Activated gamma-delta T cell treated with anti-CD3 and anti-CD28 coated beads, Interleukin-2, amount 50 U/mL, for 16 hours (primary cell): ENCODE data around the gene DNAJC5.
"Not testable (repeated sequence)": the region's sequence is repeated elsewhere in the genome, so short reads cannot be mapped to it uniquely, and the experiment has no call there.

Experiments used
- DNase-seq: peaks from one replicate; pipeline ENCODE4 v3.0.0-alpha.2; 2020; ENCODE audit warnings: low read depth

Gene DNAJC5

DNA sequence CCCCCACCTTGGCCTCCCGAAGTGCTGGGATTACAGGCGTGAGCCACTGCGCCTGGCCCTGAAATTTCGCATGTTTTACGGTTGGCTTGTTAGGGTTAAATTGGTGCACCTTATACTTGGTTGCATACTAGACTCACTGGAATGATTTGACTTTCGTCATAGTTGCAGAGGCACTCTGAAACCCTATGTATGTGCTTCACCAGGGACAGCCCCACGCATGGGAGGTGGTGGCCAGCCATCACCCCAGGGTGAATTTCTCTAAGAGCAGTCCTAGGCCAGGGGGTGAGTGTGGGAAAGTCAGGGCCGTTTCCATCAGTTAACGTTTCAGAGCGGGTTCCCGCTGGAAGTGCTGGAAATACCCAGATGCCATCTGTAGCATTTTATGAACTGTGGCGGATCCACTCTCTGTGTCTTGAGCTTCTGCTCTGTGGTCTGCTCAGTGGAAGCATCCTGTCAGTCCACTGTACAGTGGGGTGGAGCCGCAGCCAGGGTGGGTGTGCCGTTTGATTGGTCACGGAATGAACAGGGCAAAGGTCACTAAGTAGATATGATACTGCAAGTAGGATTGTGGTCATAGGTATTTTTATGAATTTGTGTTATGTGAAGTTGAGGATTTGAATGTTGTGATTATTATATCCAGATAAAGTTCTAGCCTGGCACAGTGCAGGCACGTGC is 13.2 kb downstream of the DNAJC5 start:
- no peak for DNase-seq

GRCh38 chr20:63911176-63911575 is 16.2 kb downstream of the DNAJC5 start:
- DNase-seq: no peak

- no peak for DNase-seq
Measured at GRCh38 chr20:63913768-63914167, 18.8 kb downstream of the DNAJC5 start.

GRCh38 chr20:63915471-63915870 is 20.5 kb downstream of the DNAJC5 start:
- no peak for DNase-seq

DNA sequence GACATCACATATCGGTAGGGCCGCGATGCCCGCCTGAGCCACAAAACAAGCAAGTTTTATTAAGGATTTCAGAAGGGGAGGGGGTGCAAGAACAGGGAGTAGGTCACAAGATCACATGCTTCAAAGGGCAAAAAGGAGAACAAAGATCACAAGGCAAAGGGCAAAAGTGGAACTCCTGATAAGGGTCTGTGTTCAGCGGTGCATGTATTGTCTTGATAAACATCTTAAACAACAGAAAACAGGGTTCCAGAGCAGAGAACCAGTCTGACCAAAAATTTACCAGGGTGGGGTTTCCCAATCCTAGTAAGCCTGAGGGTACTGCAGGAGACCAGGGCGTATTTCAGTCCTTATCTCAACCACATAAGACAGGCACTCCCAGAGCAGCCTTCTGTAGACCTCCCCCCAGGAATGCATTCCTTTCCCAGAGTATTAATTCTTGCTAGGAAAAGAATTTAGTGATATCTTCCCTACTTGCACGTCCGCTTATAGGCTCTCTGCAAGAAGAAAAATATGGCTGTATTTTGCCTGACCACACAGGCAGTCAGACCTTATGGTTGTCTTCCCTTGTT is 21.5 kb downstream of the DNAJC5 start:
- DNase-seq: not testable (repeated sequence)

- DNase-seq: no peak
Measured at GRCh38 chr20:63917811-63918210, 22.9 kb downstream of the DNAJC5 start.

GRCh38 chr20:63919130-63919529 is 24.2 kb downstream of the DNAJC5 start:
- no peak for DNase-seq

- DNase-seq: no peak
Measured at GRCh38 chr20:63920226-63920625, 25.3 kb downstream of the DNAJC5 start.

- DNase-seq: no peak
Measured at GRCh38 chr20:63923651-63924050, 28.7 kb downstream of the DNAJC5 start.

DNA sequence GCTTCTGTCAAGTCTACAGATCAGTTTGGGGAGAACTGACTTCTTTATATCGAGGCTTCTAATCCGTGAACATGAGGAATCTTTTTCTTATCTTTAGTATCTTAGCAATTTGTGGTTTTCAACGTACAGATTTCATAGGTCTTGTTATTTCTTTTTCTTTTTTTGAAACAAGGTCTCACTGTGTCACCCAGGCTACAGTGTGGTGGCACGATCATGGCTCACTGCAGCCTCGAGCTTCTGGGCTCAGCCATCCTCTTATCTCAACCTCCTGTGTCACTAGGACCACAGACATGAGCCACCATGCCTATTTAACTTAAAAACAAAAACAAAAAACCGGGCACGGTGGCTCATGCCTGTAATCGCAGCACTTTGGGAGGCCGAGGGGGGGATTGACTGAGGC is 29.3 kb downstream of the DNAJC5 start:
- DNase-seq: no peak

GRCh38 chr20:63926298-63926697 is 31.4 kb downstream of the DNAJC5 start:
- no peak for DNase-seq

DNA sequence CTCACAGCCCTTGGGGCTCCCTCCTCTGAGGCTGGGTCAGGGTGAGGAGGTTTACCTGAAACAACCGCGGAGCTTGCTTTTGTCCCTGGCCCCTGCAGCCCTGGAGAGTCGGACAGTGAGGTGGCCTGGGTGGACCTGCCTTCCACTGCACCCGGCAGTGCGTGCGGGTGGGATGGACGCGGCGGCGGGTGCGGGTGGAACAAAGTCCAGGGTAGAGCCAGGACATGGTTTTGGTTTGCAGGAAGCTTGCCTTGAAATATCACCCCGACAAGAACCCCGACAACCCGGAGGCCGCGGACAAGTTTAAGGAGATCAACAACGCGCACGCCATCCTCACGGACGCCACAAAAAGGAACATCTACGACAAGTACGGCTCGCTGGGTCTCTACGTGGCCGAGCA is 34.1 kb downstream of the DNAJC5 start:
- no peak for DNase-seq

DNA sequence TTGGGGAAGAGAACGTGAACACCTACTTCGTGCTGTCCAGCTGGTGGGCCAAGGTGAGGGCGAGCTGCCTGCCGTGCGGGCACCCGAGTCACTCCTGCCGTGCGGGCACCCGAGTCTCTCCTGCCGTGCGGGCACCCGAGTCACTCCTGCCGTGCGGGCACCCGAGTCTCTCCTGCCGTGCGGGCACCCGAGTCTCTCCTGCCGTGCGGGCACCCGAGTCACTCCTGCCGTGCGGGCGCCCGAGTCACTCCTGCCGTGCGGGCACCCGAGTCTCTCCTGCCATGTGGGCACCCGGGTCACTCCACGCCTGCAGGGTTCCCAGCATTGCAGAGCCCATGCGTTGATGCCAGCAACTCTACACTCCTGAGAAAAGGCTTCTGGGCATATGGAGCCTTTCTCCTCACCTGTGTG is 34.6 kb downstream of the DNAJC5 start:
- not testable (repeated sequence) for DNase-seq

DNA sequence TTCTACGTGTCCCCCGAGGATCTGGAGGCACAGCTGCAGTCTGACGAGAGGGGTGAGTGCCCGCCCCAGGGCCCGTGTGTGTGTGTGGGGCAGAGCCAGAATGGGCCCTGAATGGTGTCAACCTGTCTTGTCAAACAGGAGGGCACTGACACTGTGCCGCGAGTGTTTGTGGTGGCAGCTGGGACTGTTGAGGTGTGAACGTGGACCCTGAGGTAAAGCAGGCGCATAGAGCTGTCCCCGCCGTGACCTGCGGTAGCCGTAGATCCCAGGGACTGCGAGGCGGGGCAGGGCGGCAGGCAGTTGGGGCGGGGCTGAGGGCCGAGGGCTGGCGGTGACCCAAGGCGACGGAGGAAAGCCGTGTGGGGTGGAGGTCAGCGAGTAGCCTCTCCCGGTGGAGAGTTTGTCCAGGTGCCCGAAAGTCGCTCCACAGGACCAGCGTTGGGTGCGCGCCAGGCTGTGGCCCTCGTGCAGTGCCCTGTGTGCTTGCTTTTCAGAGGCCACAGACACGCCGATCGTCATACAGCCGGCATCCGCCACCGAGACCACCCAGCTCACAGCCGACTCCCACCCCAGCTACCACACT is 36.1 kb downstream of the DNAJC5 start:
- no peak for DNase-seq

DNA sequence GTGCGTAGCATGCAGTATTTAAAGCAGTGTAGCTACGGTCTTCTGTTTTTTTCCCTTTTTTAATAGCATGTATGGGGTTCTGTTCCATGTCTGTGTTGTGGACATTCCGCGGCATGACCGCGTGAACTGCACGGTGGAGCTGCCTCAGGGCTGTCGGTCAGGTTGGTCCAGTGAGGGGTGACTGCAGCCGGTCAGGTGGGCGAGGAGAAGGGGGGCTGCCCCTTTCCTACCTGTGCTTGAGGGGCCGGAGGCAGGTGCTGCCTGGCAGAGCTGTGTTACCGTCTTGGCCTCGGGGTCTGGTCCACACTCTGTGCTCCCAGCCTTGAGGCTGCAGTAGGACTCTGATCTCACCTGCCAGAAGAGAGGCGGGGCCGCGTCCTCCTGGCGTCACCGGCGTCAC is 36.8 kb downstream of the DNAJC5 start:
- no peak for DNase-seq

DNA sequence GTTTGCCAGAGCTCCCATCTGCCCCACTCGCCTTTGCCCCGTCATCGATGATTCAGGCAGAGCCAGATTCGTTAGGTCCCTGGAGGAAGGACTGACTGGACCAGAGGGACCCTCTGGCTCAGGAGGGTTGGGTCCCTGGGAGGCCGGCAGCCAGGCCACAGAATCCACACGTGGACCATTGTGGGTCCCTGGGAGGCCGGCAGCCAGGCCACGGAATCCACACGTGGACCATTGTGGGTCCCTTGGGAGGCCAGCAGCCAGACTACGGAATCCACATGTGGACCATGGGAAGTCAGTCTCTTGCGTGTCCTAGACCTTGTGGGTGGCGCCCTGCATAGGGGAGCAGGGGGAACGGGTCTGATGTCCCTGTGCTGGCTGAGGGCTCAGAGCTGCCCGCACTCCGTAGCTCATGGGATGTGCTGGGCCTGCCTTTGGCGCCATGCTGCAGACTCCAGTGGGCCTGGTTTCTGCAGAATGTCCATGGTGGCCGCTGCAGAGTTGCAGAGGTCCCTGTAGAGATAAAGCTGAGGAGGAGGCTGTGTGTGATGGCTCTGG is 37.8 kb downstream of the DNAJC5 start:
- no peak for DNase-seq

DNA sequence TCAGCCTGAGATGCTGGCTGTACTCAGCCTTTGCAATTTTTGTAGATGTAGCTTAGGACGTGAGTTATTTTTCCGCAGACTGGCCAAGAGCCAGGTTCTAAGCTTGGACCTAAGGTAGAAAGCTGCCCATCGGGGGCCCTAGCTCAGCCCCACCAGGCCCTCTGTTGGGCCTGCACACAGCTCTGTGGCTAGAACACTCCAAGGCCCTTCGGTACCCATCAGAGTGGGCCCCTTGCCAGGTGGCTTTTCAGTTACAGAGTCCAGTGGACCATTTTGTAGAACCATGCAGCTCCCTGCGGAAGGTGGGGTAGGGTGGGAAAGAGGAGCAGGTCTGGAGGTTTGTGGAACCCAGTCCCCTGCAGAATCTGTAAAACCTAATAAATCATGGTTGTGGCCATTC is 38.7 kb downstream of the DNAJC5 start:
- DNase-seq: no peak

DNA sequence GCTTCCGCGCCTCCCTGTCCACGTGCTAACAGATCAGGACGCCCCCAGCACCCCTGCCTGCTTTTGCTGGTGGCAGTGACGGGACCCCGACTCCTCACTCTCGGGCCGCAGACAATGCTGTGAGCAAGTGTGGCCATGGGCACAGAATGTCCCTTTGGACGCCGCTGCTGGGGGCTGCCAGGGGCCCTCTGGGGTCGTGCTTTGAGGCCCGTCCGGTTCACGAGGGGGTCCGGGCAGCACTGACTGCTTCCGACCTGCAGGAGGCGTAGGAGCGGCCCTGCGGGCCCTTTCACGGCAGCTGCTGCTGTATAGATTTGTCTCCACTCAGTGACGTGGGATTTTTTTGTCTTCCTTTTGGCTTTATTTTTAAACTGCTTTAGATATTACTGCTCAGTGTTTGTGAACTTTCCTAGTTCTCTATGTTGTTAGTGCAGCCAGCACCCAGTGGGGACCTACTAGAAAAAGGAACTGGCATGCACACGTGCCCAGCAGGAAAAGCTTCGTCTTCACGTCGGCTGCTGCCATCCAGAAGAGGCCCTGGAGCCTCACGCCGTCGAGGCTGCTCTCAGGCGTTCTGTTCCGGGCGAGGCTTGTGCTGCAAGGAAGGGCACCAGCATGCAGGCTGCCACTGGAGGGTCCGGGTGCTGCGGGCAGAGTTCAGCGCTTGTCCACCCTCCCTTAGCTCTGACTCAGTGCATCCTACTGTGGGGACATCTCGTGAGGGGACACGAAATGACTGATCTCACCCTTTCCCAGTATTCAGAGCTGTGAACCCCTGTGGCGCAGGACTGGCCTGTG is 39.5 kb downstream of the DNAJC5 start:
- DNase-seq: no peak

DNA sequence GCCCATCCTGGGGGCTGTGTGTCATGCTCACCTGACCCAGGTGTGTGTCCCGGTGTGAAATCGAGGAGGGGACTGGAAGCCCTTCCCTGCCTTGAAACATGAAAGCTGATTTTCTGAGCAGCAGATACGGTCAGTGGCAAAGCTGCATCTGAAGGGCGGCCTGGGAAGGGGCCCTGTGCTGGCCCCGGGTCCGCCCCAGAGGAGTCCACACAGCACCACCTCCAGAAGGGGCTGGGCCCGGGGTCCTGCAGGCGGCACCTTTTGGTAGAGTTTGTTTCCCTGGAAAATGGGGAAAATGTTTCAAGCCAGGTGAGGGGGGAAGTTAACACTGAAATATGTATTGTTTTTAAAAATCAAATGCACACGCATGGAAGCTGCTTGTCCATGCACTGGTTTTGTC is 40.5 kb downstream of the DNAJC5 start:
- DNase-seq: no peak

DNA sequence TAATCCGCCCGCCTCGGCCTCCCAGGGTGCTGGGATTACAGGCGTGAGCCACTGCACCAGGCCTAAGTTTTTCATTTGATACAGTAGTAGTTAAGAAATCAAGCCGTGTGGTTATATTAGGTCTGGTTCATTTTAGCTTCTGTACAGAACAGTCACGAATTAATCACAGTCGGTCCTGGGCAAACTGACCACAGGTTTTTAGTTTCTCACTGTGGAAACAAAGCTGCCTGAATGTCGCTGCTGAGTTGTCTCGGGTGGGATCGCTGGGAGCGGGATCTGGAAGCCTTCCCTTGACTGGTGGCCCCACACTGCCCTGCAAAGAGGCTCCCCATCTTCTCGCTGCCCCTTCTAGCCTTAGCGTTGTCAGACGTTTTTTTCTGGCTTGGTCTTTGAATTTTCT is 42.7 kb downstream of the DNAJC5 start:
- DNase-seq: no peak

- no peak for DNase-seq
Measured at GRCh38 chr20:63939061-63939935, 44.4 kb downstream of the DNAJC5 start.

- DNase-seq: no peak
Measured at GRCh38 chr20:63940071-63940471, 45.1 kb downstream of the DNAJC5 start.
